GM13976 (cell line): ENCODE data around the gene TRAPPC3.
A peak's percentile ranks its signal among the peaks of the same experiment; 100 is the strongest.

Experiments
- DNase-seq: peaks from one replicate; pipeline ENCODE4 v3.0.0; 2012; ENCODE audit warnings: low spot score
- in situ Hi-C: fragments of 300-500 bp; cut with MboI; formaldehyde crosslinking; loops from one replicate; pipeline ENCODE4 v1.12.0; 2022; ENCODE audit warnings: low sequenced_read_pairs, mixed read lengths, inconsistent platforms; ENCODE audit not compliant: unreplicated experiment
- TF ChIP-seq, protein P1 (sequence below): IDR thresholded peaks from 2 replicates; pipeline ENCODE4 v1.5.1; 2012; ENCODE audit warnings: borderline replicate concordance, mild to moderate bottlenecking; ENCODE audit not compliant: insufficient read depth; ENCODE audit errors: extremely low read depth, missing control alignments, control extremely low read depth

TRAPPC3 gene

GRCh38 chr1:36134505-36135329, 14.6 kb downstream of the TRAPPC3 start:
- TF ChIP-seq, protein P1, sequence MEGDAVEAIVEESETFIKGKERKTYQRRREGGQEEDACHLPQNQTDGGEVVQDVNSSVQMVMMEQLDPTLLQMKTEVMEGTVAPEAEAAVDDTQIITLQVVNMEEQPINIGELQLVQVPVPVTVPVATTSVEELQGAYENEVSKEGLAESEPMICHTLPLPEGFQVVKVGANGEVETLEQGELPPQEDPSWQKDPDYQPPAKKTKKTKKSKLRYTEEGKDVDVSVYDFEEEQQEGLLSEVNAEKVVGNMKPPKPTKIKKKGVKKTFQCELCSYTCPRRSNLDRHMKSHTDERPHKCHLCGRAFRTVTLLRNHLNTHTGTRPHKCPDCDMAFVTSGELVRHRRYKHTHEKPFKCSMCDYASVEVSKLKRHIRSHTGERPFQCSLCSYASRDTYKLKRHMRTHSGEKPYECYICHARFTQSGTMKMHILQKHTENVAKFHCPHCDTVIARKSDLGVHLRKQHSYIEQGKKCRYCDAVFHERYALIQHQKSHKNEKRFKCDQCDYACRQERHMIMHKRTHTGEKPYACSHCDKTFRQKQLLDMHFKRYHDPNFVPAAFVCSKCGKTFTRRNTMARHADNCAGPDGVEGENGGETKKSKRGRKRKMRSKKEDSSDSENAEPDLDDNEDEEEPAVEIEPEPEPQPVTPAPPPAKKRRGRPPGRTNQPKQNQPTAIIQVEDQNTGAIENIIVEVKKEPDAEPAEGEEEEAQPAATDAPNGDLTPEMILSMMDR, result peak; percentile 52
- DNase-seq, result peak; percentile 81
- in situ Hi-C loops, result no loop called here

GRCh38 chr1:36134031-36134430, 15.3 kb downstream of the TRAPPC3 start:
- DNase-seq, result no peak
- TF ChIP-seq, protein P1, result no peak
- in situ Hi-C loops, result no loop called here

GRCh38 chr1:36133484-36133883, 15.8 kb downstream of the TRAPPC3 start:
- TF ChIP-seq, protein P1, result no peak
- DNase-seq, result no peak
- in situ Hi-C loops, result no loop called here

- TF ChIP-seq, protein P1, result no peak
- DNase-seq, result no peak
- in situ Hi-C loops, result no loop called here
Measured at GRCh38 chr1:36132029-36132428, 17.3 kb downstream of the TRAPPC3 start.

- in situ Hi-C loops, result no loop called here
- DNase-seq, result no peak
- TF ChIP-seq, protein P1, result no peak
Measured at GRCh38 chr1:36128905-36129206, 20.4 kb downstream of the TRAPPC3 start.

GRCh38 chr1:36128126-36128904, 21.0 kb downstream of the TRAPPC3 start:
- in situ Hi-C loops, result no loop called here
- no peak for DNase-seq
- TF ChIP-seq, protein P1, result no peak
